ENCODE measurements around the gene PRR36. TPM values are rescaled to one million over a fixed set of nuclear protein-coding genes. Genes with fewer than 3 reads are reported as not detected.

The PRR36 gene
- total RNA-seq (2021) (12.9 and 20.3 TPM in 2 replicates), Bru-seq, nascent RNA (percentile 41 among the genes with signal in this experiment), BruChase-seq, experiment 1, labeled RNA remaining after a 2-hour chase (percentile 54 among the genes with signal in this experiment), BruChase-seq, experiment 2, labeled RNA remaining after a 6-hour chase (percentile 77 among the genes with signal in this experiment)
- long read RNA-seq, partial matches to known transcripts = 2 of 7 reads
- long read RNA-seq, other reads (novel, unspliced or antisense) = 5 of 7 reads

- H3K79me2 ChIP-seq (ENCODE audit: low read depth) = no peaks in the 10 kb centered on the region
- peak; percentile 55 to 76 for DNase-seq
- no peaks in the 10 kb centered on the region for H3K9me2 ChIP-seq (ENCODE audit: insufficient read depth)
- intact Hi-C loops (cut with micrococcal nuclease; ENCODE audit: unreplicated experiment) = no loop called here
- H3F3A ChIP-seq (ENCODE audit: insufficient read depth, low read depth) = peaks cover 43% of the 10 kb centered on the region
- no TSS peak for BruUV-seq (replicated peaks)
- peak within 1 kb of the TSS; percentile 71 for H3K4me3 ChIP-seq
- no peaks in the 10 kb centered on the region for H3K27me3 ChIP-seq (ENCODE audit: insufficient read depth, low read depth)
- H3K27ac ChIP-seq = no peak within 1 kb of the TSS
- peak within 1 kb of the TSS; percentile 75 for H2AFZ ChIP-seq
- no peaks in the 10 kb centered on the region for H4K20me1 ChIP-seq (ENCODE audit: insufficient read depth)
- H3K9me3 ChIP-seq (ENCODE audit: insufficient read depth, low read depth) = no peaks in the 10 kb centered on the region
- peaks cover 20% of the 10 kb centered on the region for H3K4me1 ChIP-seq (replicated peaks; ENCODE audit: insufficient read depth)
- H3K36me3 ChIP-seq (ENCODE audit: low read depth) = no peaks in the 10 kb centered on the region
- CTCF ChIA-PET = interaction anchor here (0.6 kb wide), 1 partner anchor 15 kb away, joined by 10 read pairs; no protein-coding TSS in a partner anchor
- TF ChIP-seq, protein P1, sequence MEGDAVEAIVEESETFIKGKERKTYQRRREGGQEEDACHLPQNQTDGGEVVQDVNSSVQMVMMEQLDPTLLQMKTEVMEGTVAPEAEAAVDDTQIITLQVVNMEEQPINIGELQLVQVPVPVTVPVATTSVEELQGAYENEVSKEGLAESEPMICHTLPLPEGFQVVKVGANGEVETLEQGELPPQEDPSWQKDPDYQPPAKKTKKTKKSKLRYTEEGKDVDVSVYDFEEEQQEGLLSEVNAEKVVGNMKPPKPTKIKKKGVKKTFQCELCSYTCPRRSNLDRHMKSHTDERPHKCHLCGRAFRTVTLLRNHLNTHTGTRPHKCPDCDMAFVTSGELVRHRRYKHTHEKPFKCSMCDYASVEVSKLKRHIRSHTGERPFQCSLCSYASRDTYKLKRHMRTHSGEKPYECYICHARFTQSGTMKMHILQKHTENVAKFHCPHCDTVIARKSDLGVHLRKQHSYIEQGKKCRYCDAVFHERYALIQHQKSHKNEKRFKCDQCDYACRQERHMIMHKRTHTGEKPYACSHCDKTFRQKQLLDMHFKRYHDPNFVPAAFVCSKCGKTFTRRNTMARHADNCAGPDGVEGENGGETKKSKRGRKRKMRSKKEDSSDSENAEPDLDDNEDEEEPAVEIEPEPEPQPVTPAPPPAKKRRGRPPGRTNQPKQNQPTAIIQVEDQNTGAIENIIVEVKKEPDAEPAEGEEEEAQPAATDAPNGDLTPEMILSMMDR (conservative IDR thresholded peaks at IDR 0.05) = no peak
- TF ChIP-seq EZH2 (IDR thresholded peaks at IDR 0.05; ENCODE audit: low read depth) = no peak
- POLR2A ChIA-PET (ENCODE audit: unreplicated experiment) = interaction anchor here (1.0 kb wide), 1 partner anchor 29 kb away, joined by 4 read pairs; the partner anchor contains the start of gene MAP2K7
- H3K4me2 ChIP-seq = peak within 1 kb of the TSS; percentile 79
Measured at GRCh38 chr19:7874076-7874896, at the start of gene PRR36. Gene PRR36 (minus strand): TSS chr19:7874390. CDS start chr19:7873689, 701 bp downstream.

DNA sequence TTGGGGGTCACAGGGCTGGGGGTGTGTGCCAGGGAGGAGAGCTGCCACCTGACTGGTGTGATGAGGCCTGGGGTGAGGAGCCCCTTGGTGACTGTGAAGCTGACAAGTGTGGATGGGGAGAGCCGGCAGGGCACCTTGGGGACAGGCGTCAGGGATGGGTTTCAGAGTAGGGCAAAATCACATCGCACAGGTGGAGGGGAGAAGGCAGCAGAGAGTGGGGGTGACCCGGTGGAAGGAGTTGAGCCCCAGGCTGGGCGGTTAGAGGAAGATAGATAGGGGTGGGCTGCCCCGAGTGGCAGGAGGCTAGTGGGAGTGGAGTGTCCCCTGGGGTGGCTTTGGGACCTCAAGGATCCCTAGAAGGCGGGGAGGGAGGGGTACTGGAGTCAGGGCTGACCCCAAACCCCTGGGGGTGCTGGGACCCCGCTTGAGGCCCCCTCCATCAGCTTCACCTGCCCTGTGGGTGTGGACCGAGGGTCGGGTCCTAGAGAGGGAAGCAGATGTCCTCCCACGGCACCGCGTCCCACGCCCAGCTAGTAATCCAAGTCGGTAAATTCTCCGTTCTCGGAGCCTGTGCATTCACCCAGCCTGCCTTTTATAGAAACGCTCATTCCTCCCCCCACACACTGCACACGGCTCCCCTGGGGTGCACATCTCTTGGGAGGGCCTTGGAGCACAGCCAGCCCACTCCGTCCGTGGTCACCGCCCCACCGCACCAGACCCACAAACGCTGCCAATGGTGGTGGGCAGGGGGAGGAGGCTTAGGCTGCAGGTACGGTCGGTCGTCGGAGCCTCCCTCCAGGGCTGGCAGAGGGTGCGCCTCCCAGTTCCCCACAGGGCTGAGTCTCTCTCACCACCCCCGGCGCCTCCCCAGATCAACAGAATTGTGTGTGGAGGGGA lies 49.4 kb upstream of the PRR36 start:
- H2AFZ ChIP-seq = no peak overlapping the region
- intact Hi-C loops (cut with micrococcal nuclease; ENCODE audit: unreplicated experiment) = loop anchor here (10.0 kb wide), 1 partner anchor 249 kb away; the partner anchor contains the start of gene MCEMP1
- no peaks in the 10 kb centered on the region for H3K27me3 ChIP-seq (ENCODE audit: insufficient read depth, low read depth)
- no peak overlapping the region for H3K27ac ChIP-seq
- POLR2A ChIA-PET (ENCODE audit: unreplicated experiment) = no interaction called here
- H3K79me2 ChIP-seq (ENCODE audit: low read depth) = 0 out of 2 replicates have a peak, but pooled peaks cover 5% of the 10 kb centered on the region
- BruUV-seq (replicated peaks) = no TSS peak
- no peaks in the 10 kb centered on the region for H3K9me2 ChIP-seq (ENCODE audit: insufficient read depth)
- CTCF ChIA-PET = interaction anchor here (0.5 to 0.7 kb wide), 3 partner anchors 69 to 913 kb away, joined by 5 to 12 read pairs (median 7); no protein-coding TSS in a partner anchor
- peaks cover 6% of the 10 kb centered on the region; the same call in 1 of the 2 replicates for H4K20me1 ChIP-seq (ENCODE audit: insufficient read depth)
- H3K4me2 ChIP-seq = no peak overlapping the region
- H3F3A ChIP-seq (ENCODE audit: insufficient read depth, low read depth) = peaks cover 48% of the 10 kb centered on the region
- no peak for DNase-seq
- no peaks in the 10 kb centered on the region for H3K36me3 ChIP-seq (ENCODE audit: low read depth)
- no peak for TF ChIP-seq EZH2 (IDR thresholded peaks at IDR 0.05; ENCODE audit: low read depth)
- TF ChIP-seq, protein P1 (conservative IDR thresholded peaks at IDR 0.05) = no peak
- H3K9me3 ChIP-seq (ENCODE audit: insufficient read depth, low read depth) = no peaks in the 10 kb centered on the region
- peaks cover 25% of the 10 kb centered on the region for H3K4me1 ChIP-seq (replicated peaks; ENCODE audit: insufficient read depth)
- no peak overlapping the region for H3K4me3 ChIP-seq

GRCh38 chr19:7922836-7923195 lies 48.6 kb upstream of the PRR36 start:
- H3K4me2 ChIP-seq = no peak overlapping the region
- H3K27me3 ChIP-seq (ENCODE audit: insufficient read depth, low read depth) = no peaks in the 10 kb centered on the region
- H3K9me2 ChIP-seq (ENCODE audit: insufficient read depth) = no peaks in the 10 kb centered on the region
- intact Hi-C loops (cut with micrococcal nuclease; ENCODE audit: unreplicated experiment) = loop anchor here (10.0 kb wide), 1 partner anchor 248 kb away; the partner anchor contains the start of gene MCEMP1
- BruUV-seq (replicated peaks) = no TSS peak
- TF ChIP-seq, protein P1 (conservative IDR thresholded peaks at IDR 0.05) = no peak
- TF ChIP-seq EZH2 (IDR thresholded peaks at IDR 0.05; ENCODE audit: low read depth) = no peak
- DNase-seq = no peak
- H3K4me3 ChIP-seq = no peak overlapping the region
- H3K36me3 ChIP-seq (ENCODE audit: low read depth) = no peaks in the 10 kb centered on the region
- no peaks in the 10 kb centered on the region for H3K9me3 ChIP-seq (ENCODE audit: insufficient read depth, low read depth)
- POLR2A ChIA-PET (ENCODE audit: unreplicated experiment) = no interaction called here
- no peak overlapping the region for H2AFZ ChIP-seq
- H3K79me2 ChIP-seq (ENCODE audit: low read depth) = 0 out of 2 replicates have a peak, but pooled peaks cover 5% of the 10 kb centered on the region
- H3K4me1 ChIP-seq (replicated peaks; ENCODE audit: insufficient read depth) = peaks cover 20% of the 10 kb centered on the region
- no peak overlapping the region for H3K27ac ChIP-seq
- peaks cover 5% of the 10 kb centered on the region; the same call in 1 of the 2 replicates for H4K20me1 ChIP-seq (ENCODE audit: insufficient read depth)
- CTCF ChIA-PET = interaction anchor here (0.5 kb wide), 1 partner anchor 317 kb away, joined by 12 read pairs; no protein-coding TSS in a partner anchor
- H3F3A ChIP-seq (ENCODE audit: insufficient read depth, low read depth) = peaks cover 47% of the 10 kb centered on the region
